GM12878 (cell line): ENCODE results near the gene RSPH9. TPM values are rescaled to one million over a fixed set of nuclear protein-coding genes. Genes with fewer than 3 reads are reported as not detected.

Source experiments
- BCL11A ChIP-seq: IDR thresholded peaks from 2 replicates; pipeline ENCODE4 v1.6.1; 2011; ENCODE audit warnings: low read depth, low read length
- CTCF ChIP-seq, 3 experiments: IDR thresholded peaks in 2 of 3; conservative IDR thresholded peaks in 1 of 3; 2 replicates each; pipeline ENCODE4 v1.5.1; 2011; ENCODE audit warnings: low read depth in 3 of 3, low read length in 3 of 3, mild to moderate bottlenecking in 3 of 3, control low read depth in 2 of 3, moderate library complexity in 2 of 3, inconsistent platforms in 1 of 3, mixed read lengths in 1 of 3; ENCODE audit not compliant: control insufficient read depth in 2 of 3, insufficient read depth in 1 of 3; ENCODE audit errors: extremely low read depth in 1 of 3
- ESRRA ChIP-seq: IDR thresholded peaks from 2 replicates; pipeline ENCODE4 v1.6.1; 2012; ENCODE audit warnings: mild to moderate bottlenecking, low read length, improper control_type of control experiment
- MTA3 ChIP-seq: IDR thresholded peaks from 2 replicates; pipeline ENCODE4 v1.6.1; 2012; ENCODE audit warnings: low read length, inconsistent platforms, borderline replicate concordance
- NFXL1 ChIP-seq: fragments of 450-650 bp; IDR thresholded peaks from 2 replicates; pipeline ENCODE4 v1.6.1; 2017; ENCODE audit warnings: antibody characterized with exemption, mild to moderate bottlenecking, borderline replicate concordance
- POLR2A ChIP-seq: IDR thresholded peaks from 2 replicates; pipeline ENCODE4 v1.6.1; 2011; ENCODE audit warnings: low read depth, mild to moderate bottlenecking, low read length
- RBBP5 ChIP-seq: fragments of 200-600 bp; sonication (generic); conservative IDR thresholded peaks from 2 replicates; pipeline ENCODE4 v1.6.1; 2016
- RELB ChIP-seq: fragments of 450-650 bp; IDR thresholded peaks from 2 replicates; pipeline ENCODE4 v1.6.1; 2017; ENCODE audit warnings: low read depth, mild to moderate bottlenecking, moderate library complexity
- SMAD5 ChIP-seq: IDR thresholded peaks from 2 replicates; pipeline ENCODE4 v1.6.1; 2016; ENCODE audit warnings: antibody characterized with exemption, low read depth
- WRNIP1 ChIP-seq: IDR thresholded peaks from 2 replicates; pipeline ENCODE4 v1.6.1; 2011; ENCODE audit warnings: low read depth, low read length, improper control_type of control experiment, borderline replicate concordance
- ZBTB33 ChIP-seq: fragments of 450-650 bp; IDR thresholded peaks from 2 replicates; pipeline ENCODE4 v1.6.1; 2017; ENCODE audit warnings: mild to moderate bottlenecking
- ZNF274 ChIP-seq: IDR thresholded peaks from one replicate; pipeline ENCODE4 v1.8.0; 2011; ENCODE audit not compliant: insufficient read length, insufficient read depth
- ZNF592 ChIP-seq: fragments of 450-650 bp; IDR thresholded peaks from 2 replicates; pipeline ENCODE4 v1.6.1; 2017; ENCODE audit warnings: mild to moderate bottlenecking, moderate library complexity
- ZNF687 ChIP-seq: fragments of 450-650 bp; IDR thresholded peaks from 2 replicates; pipeline ENCODE4 v1.6.1; 2017; ENCODE audit warnings: mild to moderate bottlenecking, moderate library complexity
- polyA plus RNA-seq, 11 experiments: library from polyadenylated mRNA; depleted of rRNA in 4 of 11; unstranded in 6 of 11; stranded (reverse) in 5 of 11; fragments of >200 nt; fragmentation: Nextera tagmentation in 4 of 11; fragmentation: Illumina TruSeq in 1 of 11; extraction: Ambion mirVana in 4 of 11; extraction: Trizol in 1 of 11; gene quantifications; 1 replicate in 1 of 11; 2 replicates in 10 of 11; pipeline versions ENCODE4 v1.2.1 to v1.2.3, GENCODE V29; 2011 to 2016; ENCODE audit warnings: inconsistent platforms in 2 of 11, missing spikeins in 2 of 11, low read depth in 1 of 11
- total RNA-seq, 4 experiments: library from RNA; depleted of rRNA in 3 of 4; stranded (reverse); fragments of >200 nt in 3 of 4; fragmentation: Illumina TruSeq in 1 of 4; extraction: Trizol in 1 of 4; gene quantifications; 2 replicates each; pipeline versions ENCODE4 v1.2.1 to v1.2.3, GENCODE V29; 2013 to 2021

The RSPH9 gene
- total and polyA plus RNA-seq, 10 of the 15 experiments (the other 5 are each of a cell fraction or from before 2014, with no cell fraction given), result 0.26 to 0.63 (median 0.36) TPM; not detected in 6

- TF ChIP-seq RELB (peak; percentile 28; the same call in 1 of the 2 replicates), ZBTB33 (peak; percentile 99), ZNF592 (no peak), ESRRA (no peak), WRNIP1 (no peak), MTA3 (0 out of 2 replicates have a peak, but pooled peaks have one; percentile 45), CTCF (IDR thresholded peaks at IDR 0.05 in 2 of 3, conservative IDR thresholded peaks at IDR 0.05 in 1 of 3; ENCODE audit: control insufficient read depth in 2 of 3, extremely low read depth in 1 of 3, insufficient read depth in 1 of 3, low read depth in 3 of 3, low read length in 3 of 3) (peak; percentile 54 to 70 (median 59)), ZNF687 (0 out of 2 replicates have a peak, but pooled peaks have one; percentile 31), POLR2A (peak; percentile 69; the same call in 1 of the 2 replicates), NFXL1 (no peak), RBBP5 (no peak), SMAD5 (0 out of 2 replicates have a peak, but pooled peaks have one; percentile 16), ZNF274 (no peak), BCL11A (no peak)
These were observed 23.6 kb downstream of the RSPH9 start (continued) for GRCh38 chr6:43668151-43669028.
